ENCODE data around the gene LRRC66.

The LRRC66 gene, protein sequence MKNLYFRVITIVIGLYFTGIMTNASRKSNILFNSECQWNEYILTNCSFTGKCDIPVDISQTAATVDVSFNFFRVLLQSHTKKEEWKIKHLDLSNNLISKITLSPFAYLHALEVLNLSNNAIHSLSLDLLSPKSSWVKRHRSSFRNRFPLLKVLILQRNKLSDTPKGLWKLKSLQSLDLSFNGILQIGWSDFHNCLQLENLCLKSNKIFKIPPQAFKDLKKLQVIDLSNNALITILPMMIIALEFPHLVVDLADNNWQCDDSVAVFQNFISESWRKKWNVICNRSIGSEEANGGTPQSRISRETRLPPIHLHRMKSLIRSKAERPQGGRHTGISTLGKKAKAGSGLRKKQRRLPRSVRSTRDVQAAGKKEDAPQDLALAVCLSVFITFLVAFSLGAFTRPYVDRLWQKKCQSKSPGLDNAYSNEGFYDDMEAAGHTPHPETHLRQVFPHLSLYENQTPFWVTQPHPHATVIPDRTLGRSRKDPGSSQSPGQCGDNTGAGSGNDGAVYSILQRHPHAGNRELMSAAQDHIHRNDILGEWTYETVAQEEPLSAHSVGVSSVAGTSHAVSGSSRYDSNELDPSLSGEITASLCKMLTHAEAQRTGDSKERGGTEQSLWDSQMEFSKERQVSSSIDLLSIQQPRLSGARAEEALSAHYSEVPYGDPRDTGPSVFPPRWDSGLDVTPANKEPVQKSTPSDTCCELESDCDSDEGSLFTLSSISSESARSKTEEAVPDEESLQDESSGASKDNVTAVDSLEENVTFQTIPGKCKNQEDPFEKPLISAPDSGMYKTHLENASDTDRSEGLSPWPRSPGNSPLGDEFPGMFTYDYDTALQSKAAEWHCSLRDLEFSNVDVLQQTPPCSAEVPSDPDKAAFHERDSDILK
- total RNA-seq: 0 to 1.7 (median 0.42) reads per million in 4 experiments

DNA sequence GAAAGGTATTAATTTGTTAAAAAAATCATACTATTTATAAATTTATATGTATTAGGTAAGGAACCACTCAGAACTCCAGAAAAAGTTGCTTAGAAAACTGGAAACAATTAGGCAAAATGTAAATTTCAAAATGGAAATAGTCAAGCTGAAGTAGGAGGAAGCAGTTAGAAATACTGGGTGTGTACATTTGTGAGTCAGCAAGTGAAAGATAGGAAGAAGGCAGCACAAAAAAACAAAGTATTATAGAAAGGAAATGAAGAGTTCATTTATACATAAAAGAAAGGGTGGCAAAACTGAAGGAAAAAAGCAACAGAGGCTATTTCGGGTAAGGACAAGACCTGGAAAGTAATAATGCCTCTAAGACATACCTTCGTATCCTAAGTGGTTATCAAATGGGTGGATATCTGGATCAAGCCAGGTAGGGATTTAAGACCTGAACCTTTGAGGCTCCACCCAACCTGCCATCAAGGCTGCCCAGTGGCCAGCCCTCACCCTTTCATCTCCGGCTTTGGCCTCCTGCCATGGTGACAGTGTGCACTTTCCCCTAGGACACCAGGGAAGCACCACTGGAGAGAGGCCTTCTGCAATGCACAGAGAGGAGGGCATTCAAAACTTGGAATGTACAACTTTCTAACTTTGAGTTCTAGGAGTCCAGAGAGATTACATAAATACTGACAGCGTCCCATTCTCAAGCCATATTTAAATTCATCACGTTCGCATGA, at the start of gene LRRC66:
TSS of gene LRRC66 (minus strand) at position 428 of the 722 bp plus-strand sequence. CDS start 2,750 bp downstream, outside the sequence.
- DNase-seq: no peak

DNA sequence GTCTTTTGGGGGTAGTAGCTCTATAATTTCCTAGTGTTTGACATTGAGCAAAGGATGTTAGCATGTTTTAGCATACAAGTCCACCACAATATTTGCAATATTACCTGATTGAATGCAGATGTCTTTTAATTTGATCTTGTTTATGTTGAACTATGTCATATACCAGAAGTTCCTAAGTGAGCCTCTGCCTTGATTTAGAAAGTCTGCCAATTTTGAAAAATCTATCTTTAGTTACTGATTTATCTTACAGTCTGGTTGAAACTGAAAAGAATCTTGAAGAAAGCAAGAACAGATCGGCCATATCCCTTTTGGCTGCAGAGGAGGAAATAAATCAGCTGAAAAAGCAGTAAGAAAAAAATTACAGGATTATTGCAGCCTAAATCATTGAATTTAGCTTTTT, 49.4 kb upstream of the LRRC66 start:
- no peak for DNase-seq

DNA sequence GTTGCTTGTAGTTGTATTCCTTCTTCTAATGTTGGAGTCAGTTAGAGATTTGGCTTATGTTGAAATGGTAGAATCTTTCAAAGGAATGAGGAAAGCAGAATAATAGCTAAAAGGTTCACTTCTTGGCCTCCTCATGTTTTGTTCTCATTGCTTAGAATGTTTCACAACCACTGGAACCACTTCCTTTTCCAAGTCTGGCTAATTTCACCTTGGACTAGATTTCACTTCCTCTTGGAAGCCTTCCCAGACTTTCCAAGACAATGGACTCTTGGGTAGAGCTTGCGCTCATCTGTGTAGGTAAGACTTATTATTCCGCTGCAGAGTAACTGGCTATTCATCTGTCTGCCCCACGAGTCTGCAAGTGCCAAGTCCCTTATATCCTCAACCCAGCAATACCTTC, 39.2 kb upstream of the LRRC66 start:
- DNase-seq: no peak

DNA sequence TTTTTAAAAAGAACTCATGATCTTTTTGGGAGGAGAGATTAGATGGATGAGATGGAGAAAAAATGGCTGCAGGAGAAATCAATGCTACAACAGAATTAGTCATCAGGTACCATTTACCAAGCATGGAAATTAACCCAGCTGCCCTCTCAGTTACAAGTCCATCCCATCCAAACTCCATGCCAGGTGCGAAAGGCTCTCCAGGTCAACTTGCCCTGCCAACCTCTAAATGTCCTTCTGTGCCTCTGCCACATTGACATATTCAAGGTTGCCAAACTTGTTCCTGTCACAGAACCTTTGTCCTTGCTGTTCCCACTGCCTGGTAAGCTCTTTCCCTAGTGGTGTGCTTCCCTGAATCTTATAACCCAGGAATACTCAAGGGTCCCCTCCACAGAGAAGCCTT, 38.1 kb upstream of the LRRC66 start:
- DNase-seq: no peak

DNA sequence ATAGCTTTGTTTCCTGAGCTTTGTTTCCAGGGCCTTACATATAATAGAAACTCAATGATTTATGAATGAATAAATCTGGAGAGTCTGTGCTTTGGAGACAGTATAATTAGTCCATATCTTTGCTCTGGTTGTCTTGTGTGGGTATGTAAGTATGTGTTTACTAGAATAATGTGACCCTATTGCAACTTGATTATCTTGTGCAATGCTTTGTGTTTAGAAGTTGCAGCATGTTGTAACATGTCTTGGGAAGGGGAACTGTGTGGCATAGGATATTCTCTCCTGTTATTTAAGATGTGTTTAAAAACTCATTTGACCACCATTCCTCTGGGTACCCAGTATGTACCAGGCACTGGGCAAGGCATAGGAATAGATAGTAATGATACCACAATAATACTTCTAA, 37.0 kb upstream of the LRRC66 start:
- no peak for DNase-seq

DNA sequence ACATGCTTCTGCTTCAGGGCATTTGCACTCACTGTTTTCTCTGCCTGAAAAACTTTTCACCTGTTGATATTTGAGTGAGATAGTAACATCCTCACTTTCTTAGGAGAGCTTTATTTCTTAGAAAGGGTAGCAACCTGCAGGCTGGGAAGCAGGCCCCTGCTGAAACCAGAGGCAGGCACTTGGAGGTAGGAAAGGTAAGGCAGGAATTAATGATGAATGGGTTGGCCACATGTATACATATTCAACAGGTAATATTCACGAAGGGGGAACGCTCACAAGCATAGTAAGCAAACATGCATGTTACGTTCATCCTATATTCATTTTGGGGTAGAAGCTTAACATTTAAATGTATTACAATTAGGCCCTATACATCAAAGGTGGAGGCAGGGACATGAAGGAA, 34.1 kb upstream of the LRRC66 start:
- DNase-seq: no peak

DNA sequence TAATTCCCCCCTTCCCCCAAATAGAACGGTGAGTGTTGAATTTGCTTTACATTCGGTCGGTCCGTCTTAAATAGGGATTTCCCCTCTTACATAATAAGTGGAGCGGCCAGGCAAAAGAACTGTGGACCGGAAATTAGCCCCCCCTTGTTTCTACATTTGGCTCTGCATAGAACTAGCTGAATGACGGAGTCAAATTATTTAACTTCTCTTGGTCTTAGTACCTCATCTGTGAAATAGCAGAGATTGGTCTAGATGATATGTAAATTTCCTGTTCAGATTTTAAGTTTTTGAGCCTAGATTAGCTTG, 32.3 kb upstream of the LRRC66 start:
- DNase-seq: no peak

DNA sequence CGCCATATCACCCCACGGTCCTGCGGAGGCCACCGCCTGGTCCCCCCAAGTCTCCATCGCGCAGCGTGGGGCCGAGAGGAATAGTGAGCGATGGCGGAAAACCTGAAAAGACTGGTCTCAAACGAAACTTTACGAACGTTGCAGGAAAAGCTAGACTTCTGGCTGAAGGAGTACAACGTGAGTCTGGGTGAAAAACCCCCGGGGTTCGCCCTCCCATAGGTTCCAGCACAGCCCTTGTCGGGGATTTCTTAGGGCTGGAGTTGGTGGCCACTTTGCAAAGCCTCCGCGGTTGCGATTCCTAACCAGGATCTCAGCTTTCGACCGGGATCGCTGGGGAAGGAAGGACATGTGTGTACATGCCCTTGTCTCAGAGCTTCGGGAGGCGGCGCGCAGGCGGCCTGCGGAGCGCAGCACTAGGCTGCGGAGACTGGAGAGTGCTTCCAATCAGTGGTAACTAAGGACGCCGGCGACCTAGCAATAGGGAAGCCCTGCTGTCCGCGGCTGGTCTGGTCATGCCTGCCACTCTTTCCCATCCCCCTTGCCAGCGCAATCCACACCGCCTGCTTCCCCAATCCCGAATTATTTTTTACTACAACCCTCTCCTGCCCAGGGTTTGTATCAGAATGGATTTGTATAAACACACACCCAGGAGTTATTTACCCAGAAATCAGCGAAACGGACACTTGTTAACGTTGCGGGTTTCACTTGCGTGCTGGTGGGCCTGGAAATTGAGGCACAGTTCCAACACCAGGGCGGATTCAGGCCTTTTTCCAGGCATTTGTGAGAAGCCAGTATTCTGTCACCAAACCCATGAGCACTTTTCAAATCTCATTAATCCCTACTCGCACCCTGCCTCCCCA, 31.7 kb upstream of the LRRC66 start:
- DNase-seq: no peak

DNA sequence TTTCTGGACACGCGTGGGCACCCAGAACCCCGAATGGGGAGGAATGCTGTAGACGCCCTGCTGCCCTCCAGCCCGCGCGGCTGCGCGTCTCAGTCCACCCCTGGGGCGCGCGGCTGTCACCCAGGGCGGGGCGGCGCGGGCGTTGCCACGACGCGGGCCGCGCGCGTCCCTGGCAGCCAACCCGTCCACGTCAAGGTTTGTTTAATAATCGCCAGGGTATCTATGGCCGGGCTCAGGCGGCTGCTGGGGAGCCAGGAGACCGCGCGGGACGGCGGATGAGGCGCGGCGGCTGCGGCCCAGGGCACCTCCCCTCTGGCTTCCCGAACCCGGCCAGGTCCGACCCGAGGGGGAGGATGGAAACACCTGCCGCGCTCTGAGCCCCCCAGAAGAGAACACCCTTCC, 31.1 kb upstream of the LRRC66 start, which contains the start of gene SPATA18:
TSS of gene SPATA18 (plus strand) at position 92 of the 402 bp plus-strand sequence. CDS start 401 bp downstream, outside the sequence.
- no peak for DNase-seq

DNA sequence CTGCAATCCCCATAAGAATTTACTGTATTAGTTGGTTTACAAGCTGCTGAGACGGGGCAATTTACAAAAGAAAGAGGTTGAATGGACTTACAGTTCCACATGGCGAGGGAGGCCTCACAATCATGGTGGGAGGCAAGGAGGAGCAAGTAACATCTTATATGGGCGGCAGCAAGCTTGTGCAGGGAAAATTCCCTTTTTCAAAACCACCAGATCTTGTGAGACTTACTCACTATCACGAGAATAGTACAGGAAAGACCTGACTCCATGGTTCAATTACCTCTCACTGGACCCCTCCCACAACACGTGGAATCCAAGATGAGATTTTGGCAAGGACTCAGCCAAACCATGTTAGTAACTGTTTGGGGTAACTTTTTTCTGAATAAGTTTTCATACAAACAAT, 29.1 kb upstream of the LRRC66 start:
- no peak for DNase-seq

DNA sequence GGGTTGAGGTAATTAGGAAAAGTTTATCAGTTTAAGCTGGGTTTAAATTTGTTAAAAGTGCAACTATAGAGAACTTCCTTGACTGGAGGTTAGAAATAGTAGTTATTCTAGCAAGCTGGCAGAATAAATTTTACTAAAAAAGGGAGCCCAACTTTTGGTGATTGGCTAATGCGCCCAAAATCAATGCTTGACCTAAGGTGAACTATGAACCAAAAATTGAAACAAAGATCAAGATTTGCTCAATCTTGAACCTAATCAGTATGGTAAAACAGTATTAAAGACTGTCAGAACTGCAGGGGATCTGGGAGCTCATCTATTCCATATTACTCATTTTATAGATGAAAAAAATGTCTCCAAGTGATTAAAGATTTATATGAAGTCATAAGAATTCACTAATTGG, 24.9 kb upstream of the LRRC66 start:
- DNase-seq: no peak

DNA sequence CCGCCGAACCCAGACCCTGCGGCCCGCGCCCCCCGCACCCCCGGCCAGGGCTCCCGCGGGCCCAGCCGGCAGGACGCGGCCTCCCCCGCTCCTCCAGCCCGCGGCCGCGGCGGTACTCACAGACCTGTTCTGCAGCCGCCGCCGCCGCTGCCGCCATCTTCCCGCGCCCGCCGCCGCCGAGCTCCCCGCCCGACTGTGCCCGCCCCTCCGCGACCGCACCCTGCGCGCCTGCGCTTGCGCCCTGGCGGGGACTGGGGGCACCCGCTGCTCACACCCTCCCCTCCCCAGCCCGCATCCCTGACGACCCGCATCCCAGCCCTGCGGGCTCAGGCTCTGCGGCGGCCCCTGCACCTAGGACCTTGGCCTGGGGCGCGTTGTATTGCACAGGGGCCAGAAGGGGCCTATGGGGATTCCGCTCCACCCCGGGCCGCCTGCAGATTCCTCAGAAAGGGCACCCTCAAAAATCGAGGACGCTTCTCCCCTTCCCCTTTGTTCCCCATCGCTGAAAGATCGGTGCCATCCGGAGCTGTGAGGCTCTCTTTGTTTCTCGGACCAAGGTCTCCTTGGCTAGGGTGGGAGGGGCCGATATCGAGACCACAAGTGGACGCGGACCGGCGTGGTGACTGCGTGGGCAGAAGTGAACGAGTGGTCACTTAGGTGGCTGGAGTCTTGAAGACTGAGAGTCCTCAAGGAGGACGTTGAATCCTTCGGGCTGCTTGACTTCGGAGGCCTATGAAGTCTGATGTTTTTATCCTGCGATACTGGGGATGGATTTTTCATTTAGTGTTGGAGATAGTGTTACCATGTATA, 18.1 kb upstream of the LRRC66 start, which contains the start of gene SGCB:
TSS of gene SGCB (minus strand) at position 197 of the 810 bp plus-strand sequence. CDS start at position 157, 40 bp downstream.
- peak; percentile 38 for DNase-seq

DNA sequence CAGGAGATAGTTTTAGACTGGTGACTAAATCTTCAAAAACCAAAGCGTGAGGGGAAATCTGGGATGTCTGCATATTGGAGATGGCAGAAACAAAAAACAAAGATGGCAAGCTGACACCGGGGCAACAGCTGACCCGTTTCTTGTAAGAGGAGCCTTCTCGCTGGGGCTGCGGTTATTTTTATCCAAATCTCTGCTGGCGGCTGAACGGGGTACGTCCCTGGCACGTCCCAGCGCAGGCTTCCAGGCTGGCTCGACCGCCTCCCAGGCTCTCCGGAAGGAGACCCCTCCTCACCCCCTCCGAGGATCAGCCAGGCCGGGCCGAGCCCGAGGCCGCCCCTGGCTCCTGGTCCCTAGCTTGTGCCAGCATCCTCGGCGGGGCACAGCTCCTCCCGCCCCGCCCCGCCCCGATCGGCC, 17.5 kb upstream of the LRRC66 start:
- DNase-seq: no peak

DNA sequence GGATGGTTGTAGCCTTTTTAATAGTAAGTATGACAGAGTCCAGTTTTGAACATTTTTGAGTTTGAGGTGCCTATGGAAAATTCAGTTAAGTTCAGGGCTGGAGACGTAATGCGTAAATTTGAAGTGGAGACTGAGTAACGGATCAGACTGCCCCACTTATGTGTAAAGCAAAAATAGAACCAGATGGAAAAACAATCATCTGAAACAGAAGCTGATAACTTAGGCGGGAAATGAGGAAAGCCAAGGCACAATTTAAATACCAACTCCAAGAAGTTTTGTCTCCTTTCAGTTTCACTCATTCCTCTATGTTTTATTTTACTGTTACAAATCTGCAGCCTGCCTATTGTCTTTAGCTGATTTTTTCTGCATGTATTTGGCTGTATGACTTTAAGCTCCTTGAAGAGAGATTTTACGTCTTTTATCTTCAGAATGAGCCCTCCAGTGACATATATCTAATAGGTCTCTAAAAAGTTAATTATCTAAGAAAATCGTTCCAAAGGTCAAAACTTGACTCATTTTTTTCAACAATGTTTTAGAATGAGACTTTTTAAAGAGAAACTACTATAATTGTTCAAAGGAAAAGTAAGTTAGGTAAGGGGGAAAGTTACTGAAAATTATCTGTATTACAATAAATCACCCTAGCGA, 16.8 kb upstream of the LRRC66 start:
- DNase-seq: no peak

DNA sequence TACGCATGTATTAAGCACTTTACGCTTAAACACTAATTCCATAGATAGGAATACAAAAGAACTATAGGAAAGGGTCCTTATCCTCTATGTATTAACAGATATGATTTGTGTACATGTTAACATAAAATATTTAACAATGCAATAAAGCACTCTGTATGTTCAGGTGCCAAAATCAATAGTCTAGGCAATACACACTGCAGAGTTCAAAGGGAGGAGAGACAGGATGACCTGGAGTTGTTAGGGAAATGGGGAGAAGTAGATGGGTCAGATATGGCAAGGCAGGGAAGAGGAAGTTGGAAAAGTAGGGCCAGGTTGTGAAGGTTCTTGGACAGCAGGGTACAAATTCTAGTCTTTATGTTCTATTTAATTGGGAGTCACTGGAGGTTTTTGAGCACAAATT, 15.0 kb upstream of the LRRC66 start:
- no peak for DNase-seq

DNA sequence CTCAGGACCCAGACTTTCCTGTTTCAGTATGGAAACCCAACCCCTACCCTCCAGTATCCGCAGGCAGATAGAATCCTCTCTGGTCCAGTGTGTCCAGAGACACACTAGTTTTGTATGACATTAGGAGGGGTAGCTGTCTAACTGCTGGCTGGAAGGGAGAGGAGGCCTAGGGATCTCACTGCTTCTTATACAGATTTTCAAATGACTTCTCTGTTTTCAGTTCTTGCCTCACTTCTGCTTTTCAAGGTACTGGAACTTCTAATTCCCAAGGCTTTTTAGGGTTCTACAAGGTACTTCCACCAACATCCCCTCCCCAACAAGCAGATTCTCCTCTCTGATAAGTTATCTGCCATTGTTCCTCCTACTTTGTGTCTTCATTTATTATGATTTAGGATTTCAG, 11.8 kb upstream of the LRRC66 start:
- DNase-seq: no peak

DNA sequence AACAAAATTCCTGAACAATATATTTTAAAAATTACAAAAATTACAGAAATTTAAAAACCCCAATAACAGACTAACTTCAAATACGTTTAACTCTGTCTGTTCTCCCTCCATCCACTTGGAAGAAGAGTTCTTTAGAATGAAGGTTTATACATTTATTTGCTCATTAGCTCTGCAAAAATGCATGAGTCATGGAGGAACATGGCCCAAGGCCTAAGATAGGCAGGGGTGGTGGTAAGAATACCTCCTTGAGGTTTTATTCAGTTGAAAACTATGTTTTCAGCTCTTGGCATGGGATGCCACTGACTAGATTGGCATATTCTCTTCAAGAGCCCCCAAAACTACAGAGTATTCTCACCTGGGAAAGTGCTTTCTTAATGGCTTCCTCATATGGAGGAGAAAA, 8.8 kb upstream of the LRRC66 start:
- DNase-seq: no peak

DNA sequence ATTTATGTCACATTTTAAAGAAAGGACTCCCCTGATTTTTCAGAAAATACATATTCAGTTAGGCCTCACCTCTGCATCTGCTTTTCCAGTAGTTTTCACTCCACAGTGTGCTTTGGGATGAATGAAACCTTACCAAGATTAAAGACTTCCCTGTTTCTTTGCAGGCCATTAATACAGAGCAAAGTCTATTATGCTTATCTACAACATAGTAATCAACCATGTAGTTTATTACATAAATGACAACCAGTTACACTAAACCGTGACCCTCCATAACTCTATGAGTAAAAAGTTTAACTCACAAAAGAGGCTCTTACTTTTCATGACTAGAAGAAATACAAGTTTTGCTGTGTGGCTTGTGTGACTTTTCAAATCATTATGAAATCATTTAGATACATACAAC, 2.3 kb downstream of the LRRC66 start:
- no peak for DNase-seq

DNA sequence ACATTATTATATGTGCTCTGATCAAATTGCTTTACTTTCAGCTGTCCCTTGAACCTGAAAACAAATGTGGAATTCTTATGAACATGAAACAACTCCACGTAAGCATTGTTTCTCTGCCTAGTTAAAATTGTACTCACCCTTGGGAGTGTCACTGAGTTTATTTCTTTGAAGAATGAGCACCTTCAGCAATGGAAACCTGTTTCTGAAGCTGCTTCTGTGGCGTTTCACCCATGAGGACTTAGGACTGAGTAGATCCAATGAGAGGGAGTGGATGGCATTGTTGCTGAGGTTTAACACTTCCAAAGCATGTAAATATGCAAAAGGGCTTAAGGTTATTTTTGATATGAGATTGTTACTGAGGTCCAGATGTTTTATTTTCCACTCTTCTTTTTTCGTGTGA, 3.2 kb downstream of the LRRC66 start:
- no peak for DNase-seq

DNA sequence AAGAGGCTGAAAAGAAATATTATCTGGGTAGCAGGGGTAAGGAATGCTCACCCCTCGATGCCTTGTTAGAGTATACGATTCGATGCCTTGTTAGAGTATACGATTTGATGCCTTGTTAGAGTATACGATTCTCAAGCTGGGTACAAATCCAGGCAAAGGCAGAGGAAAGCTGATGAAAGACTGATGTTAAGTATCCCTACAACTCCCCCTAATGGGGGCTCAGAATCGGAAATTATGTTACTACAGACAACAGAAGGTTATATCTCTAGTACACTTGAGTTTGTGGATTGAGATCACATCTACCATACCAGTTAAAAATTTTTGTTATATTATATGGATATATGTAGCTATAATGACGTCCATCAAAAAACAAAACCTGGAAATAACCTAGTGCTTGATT, 4.8 kb downstream of the LRRC66 start:
- no peak for DNase-seq

DNA sequence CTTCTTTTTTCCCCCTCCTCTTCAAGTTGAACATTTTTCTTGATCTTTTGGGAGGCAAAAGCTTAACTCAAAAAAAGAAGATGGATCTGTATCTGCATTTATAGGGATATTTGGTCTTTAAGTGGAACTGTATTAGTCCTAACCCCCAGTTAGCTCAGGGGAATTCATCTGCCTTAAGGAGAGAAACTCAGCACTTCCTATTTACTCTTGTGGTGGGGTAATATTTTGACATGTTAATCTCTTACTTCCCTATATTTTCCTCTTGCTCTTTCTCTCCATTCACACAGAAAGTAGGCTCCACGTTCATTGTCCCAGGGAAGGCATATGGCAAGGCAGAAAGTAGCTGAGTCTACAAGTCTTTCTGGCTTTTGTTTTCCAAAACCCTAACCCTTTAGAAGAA, 5.3 kb downstream of the LRRC66 start:
- DNase-seq: no peak
